NCI-H1417 treated with DMSO at 0.1 percent for 48 hours (cell line): ENCODE measurements around the gene RITA1.

Experiments
- DNase-seq: peaks from one replicate; lab custom pipeline; 2025; lab: John Stamatoyannopoulos, UW

Gene RITA1

DNA sequence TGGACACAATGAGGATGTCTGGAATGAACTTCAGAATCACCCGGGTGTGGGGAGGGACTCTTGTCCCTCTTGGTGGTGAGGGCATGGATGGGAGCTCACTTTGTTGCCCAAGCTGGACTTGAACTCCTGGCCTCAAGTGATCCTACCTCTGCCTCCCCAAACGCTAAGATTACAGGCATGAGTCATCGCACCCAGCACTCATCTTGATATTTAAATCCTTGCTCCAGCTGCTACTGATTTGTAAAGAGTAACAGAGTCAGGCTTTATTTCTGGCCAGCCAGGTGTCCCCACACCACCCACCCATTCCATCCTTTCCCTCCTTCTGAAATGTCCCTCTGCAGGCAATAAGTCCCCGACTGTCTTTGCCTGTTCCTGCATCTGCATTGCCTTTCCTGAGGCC is 5.2 kb upstream of the RITA1 start:
- no peak for DNase-seq

GRCh38 chr12:113181975-113182374 is 3.5 kb upstream of the RITA1 start:
- no peak for DNase-seq

DNA sequence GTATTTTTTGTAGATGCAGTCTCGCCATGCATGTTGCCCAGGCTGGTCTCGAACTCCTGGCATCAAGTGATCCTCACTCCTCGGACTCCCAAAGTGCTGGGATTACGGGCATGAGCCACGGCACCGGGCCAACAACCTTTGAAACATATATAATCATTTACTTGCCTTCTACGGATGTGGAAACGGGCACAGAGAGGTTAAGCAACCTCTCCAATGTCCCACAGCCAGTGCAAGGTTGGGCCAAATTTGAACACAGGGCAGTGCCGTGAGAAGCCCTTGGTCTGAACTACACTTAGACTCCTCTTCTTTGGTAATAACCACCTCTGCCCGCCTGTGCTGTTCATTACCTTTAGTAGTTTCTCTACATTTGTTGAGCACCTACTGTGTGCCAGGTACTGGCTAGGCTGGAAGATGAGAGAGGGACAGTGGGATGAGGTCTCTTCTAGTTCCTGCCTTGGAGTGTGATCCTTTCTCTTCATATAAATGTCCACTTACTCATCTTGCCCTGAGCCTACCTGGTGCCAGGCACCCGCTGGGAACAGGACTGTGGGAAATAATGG is 2.4 kb upstream of the RITA1 start:
- DNase-seq: no peak

- no peak for DNase-seq
Measured at GRCh38 chr12:113184098-113184899, 1.2 kb upstream of the RITA1 start.

GRCh38 chr12:113184900-113185179 is 681 bp upstream of the RITA1 start:
- peak; percentile 10 for DNase-seq

GRCh38 chr12:113186033-113186365 is 478 bp downstream of the RITA1 start:
- no peak for DNase-seq

- DNase-seq: no peak
Measured at GRCh38 chr12:113186666-113187325, 1.3 kb downstream of the RITA1 start.

DNA sequence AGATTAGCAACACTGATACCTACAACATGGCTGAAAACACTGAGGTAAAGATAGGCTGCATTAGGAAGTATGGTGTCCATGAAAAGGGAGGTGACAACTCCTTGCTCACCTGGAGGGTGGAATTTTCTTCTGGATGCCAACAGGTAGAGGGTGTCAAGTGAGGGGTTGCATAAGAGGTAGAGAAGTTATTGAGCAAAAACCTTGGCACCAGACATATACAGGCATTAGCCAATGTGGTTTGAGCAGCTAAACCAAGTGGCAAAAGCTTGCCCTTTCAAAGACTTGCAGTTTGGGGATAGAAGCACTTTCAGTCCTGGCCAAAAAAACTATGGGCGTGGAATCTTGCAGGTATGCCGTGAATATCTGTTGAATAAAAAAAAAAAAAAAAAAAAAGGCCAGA is 3.8 kb downstream of the RITA1 start:
- no peak for DNase-seq

GRCh38 chr12:113190761-113191160 is 5.2 kb downstream of the RITA1 start:
- no peak for DNase-seq

DNA sequence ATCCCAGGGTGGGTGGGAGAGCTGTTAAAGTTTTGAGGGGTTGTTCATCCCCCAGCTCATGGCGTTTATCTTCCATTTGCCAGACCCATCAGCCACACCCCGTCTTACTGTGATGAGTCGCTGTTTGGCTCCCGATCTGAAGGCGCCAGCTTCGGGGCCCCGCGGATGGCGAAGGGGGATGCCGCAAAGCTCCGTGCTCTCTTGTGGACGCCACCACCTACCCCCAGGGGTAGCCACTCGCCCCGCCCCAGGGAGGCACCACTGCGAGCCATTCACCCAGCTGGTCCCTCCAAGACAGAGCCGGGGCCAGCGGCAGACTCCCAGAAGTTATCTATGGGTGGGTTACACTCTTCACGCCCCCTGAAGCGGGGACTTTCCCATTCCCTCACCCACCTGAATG is 5.7 kb downstream of the RITA1 start:
- DNase-seq: no peak

DNA sequence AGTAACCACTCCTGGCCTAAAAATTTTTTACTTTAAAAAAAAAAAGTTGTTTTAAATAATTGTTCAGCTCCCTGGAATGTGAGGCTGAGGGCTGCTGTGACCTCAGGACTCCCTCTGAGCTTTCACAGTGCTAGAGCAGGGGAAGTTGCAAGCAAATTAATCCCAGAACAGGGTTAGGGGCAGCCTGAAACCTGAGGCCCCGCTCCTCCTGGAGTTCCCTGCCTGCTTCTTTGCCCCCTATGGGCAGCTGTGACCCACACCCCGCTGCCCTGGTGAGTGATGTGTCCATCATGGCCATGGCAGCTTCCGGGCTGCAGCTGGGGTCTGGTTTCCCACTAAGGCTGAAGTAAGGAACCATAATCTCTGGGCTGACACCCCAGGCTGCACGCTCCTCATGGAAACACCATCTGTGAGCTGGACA is 9.5 kb downstream of the RITA1 start:
- no peak for DNase-seq

DNA sequence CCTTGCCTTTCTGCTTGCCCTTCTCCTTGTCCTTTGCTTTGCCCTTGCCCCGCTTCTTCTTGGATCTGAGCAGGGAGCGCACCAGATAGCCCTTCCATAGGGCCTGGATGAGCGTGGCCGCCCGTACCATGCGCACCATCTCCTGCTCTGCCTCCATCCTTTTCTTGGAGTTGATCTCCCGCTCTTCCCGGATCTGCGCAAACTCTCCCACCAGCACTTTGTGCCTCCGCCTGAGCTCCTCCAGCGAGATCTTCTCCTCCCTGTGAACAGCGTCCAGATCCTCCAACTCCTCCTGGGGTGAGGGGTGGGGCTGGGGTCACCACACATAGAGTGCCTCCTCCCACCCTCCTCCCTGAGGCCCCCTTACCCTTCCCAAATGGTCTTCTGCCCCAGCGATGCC is 10.1 kb downstream of the RITA1 start:
- DNase-seq: no peak

DNA sequence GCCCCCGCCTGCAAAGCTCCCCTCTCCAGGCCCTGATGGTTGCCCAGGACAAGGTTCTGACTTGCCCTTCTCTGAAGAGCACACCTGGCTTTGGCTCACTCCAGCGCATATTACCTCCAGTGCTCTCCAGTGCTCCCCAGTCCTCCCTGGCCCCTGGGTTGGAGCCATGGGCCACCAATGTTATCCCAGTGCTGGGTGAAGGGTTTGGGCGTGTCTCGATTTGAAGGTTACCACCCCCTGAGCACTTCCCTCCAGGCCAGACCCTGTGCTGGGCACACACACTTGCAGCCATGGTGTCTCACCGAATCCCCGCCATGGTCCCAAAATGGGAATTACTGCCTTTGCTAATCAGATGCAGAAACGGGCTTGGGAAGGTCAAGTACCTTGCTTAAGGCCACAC is 11.1 kb downstream of the RITA1 start:
- no peak for DNase-seq

- peak; percentile 17 for DNase-seq
Measured at GRCh38 chr12:113196990-113197389, 11.5 kb downstream of the RITA1 start.

DNA sequence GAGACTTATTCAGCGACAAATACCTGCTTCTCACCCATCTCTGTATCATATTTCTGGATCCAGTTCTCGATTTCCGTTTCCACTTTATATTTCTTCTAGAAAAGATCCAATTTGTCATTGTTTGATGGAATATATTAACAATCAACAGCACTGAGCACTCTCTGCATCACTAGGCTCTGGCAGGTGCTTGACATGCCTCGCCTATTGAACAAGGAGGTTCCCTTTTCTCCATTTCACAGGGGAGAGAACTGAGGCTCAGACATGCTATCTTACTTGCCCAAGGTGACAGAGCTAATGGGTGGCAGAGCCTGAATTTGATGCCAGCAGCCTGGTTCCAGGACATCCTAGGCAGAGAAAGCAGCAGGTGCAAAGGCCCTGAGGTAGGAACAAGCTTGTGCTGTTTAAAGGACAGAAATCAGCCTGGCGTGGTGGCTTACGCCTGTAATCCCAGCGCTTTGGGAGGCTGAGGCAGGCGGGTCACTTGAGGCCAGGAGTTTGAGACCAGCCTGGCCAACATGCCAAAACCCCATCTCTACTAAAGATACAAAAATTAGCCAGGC is 12.1 kb downstream of the RITA1 start:
- no peak for DNase-seq

DNA sequence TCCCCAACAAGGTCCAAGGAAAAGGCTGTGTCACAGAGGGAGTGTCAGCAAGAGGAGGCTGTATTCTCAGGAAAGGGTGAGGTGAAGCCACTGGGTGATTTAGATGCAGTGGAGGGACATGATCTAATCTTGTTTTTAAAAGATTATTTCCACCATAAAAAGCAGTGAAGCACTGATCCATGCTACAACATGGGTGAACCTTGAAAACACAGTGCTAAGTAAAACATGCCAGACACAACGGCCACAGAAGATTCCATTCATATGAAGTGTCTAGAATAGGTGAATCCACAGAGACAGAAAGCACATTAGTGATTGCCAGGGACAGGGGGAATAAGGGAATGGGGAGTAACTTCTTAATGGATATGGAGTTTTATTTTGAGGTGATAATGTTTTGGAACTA is 12.8 kb downstream of the RITA1 start:
- no peak for DNase-seq

DNA sequence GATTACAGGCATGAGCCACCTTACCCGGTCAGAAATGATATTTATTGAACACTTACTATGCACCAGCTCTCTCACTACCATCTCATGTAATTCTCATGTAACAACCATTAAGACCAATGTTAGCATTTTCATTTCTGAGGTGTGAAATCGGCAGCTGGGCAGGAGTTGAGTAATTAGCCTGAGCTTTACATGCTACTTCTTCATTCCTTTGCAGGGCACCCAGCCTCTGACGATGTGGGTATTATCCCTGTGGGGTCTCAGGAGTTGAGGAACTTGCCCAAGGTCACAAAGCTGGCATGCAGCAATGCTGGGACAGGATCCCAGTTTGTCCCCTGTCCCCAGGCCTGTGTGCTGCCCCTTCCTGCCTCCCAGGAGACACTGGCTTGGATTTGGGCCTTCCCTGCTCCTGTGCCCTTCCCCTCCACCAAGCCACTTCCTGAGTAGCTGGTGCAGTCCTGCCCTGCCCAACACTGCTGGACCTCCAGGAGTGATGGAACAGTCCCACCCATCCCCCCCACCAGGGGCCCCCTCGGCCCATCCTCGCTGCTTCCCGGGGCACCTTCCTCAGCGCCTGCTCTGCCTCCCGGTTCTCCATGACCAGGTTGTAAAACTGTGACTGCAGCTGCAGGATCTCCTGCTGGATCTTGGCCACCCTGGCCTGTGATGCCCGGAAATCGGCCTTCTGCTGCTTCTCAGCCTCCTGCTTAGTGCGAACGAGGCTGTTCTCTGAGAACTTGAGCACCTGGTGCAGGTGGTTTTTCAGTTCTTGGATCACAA is 14.7 kb downstream of the RITA1 start:
- DNase-seq: no peak

DNA sequence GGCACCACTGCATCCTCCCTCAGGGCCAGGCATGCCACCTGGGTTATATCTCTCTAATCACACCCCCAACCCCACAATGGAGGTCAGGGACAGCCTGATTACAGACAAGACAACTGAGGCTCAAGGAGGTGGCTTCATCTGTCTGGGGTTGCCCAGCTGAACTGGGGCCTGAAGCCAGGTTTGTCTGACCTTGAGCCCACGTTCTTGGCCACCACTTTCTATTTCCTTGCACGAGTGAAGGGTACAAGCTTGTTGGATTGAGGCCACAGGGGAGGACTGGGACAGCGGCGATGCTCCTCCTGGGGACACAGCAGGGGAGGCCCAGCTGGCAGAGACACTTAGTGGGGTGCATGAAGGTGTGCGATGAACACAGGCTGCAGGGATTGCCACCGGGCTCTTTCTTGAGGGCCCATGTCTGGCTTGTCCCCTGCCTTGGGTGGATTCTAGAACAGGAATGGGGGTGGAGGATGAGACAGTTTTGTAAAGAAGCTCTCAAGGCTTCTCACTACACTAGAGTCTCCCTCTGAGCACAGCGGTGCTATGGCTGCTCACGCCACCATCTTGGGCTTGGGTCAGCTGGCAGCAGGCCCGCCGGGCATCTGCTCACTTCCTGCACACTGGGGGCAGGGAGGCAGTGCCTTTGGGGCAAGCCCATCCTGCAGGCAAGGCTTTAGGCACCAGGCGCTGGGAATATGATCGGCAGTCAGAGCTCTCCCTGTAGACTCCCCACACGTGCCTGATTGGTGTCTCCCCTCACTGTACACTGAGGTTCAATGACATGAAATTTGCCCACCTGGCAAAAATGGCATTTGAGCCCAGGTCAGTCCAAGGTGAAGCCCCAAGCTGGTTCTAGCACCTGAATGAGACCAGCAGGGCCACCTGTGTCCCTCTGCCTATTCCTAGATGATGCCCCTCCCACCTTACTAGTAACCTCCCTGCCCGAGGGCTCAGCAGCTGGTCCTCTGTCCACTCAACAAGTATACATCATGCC is 16.0 kb downstream of the RITA1 start:
- DNase-seq: no peak

DNA sequence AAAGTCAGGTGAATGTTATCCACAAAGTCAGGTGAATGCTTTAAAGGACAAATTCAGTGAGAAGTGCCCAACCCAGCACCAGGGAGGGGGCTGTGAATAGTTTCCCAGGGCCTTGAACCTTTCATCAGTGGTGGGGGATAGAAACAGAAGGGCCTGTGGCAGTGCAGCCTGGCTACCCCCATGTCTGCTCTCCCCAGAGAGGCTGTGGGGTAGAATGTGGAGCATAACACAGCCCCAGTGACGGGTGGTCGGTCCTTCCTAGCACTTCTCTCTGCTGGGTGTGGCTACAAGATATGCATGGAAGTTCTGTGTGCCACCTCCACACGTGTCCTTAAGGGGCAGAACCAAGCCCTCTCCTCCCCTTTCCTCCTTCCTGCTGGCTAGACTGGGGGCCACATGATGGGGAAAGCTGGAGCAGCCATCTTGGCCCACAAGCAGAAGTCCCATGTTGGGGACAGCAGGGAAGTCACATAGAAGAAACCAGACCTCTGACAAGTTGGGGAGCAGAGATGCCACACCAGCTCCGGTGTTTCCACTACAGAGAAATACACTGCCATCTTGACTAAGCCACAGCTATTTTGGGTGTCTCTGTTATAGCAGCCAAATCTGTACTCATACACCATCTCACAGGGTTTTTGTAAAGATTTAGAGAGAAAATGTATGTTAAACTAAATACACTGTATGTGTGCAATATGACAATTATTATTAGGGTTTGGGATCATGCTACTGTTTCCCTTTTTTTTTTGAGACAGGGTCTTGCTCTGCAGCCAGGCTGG is 17.0 kb downstream of the RITA1 start:
- DNase-seq: no peak

- no peak for DNase-seq
Measured at GRCh38 chr12:113203852-113204760, 18.6 kb downstream of the RITA1 start.
